ENCODE results near the gene ORM1. TPM values are rescaled to one million over a fixed set of nuclear protein-coding genes. Genes with fewer than 3 reads are reported as not detected.

Gene ORM1
- total RNA-seq, 4 donors from 2014 or later: 1.6 TPM; not detected in 3

GRCh38 chr9:114344692-114345091, 21.8 kb downstream of the ORM1 start:
- peaks cover 0 to 16% (median 6%) of the 10 kb centered on the region in 3 donors for H3K4me1 ChIP-seq
- no peak overlapping the region for H3K27ac ChIP-seq
- WGBS, 2 donors (ENCODE audit: low coverage in 1 of 2): 30 to 36% methylated on average over 2 to 3 of the region's 3 CpGs
- H3K36me3 ChIP-seq: peaks cover 0 to 100% of the 10 kb centered on the region in 2 donors
- ATAC-seq: no peak
- no peaks in the 10 kb centered on the region for H3K9me3 ChIP-seq
- H3K27me3 ChIP-seq: no peaks in the 10 kb centered on the region
- TF ChIP-seq POLR2A (IDR thresholded peaks at IDR 0.05) (no peak), EP300 (IDR thresholded peaks at IDR 0.05) (no peak), CTCF (IDR thresholded peaks at IDR 0.05) (no peak)
- H3K4me3 ChIP-seq: no peak overlapping the region

GRCh38 chr9:114345493-114346065, 22.7 kb downstream of the ORM1 start:
- no peaks in the 10 kb centered on the region for H3K9me3 ChIP-seq
- H3K27ac ChIP-seq: no peak overlapping the region
- TF ChIP-seq POLR2AphosphoS5 (IDR thresholded peaks at IDR 0.05): no peak
- no peak for TF ChIP-seq CTCF (IDR thresholded peaks at IDR 0.05)
- TF ChIP-seq POLR2A (IDR thresholded peaks at IDR 0.05): no peak
- TF ChIP-seq EP300 (IDR thresholded peaks at IDR 0.05): no peak
- no peak for ATAC-seq
- 89 to 92% methylated on average over 2 to 3 of the region's 7 CpGs for WGBS, 2 donors (ENCODE audit: low coverage in 1 of 2)
- H3K36me3 ChIP-seq: peaks cover 0 to 100% of the 10 kb centered on the region in 2 donors
- H3K4me3 ChIP-seq: no peak overlapping the region
- H3K4me1 ChIP-seq: peaks cover 0 to 25% (median 6%) of the 10 kb centered on the region in 3 donors
- H3K27me3 ChIP-seq: no peaks in the 10 kb centered on the region

- TF ChIP-seq CTCF (IDR thresholded peaks at IDR 0.05): no peak
- TF ChIP-seq POLR2A (IDR thresholded peaks at IDR 0.05): no peak
- TF ChIP-seq EP300 (IDR thresholded peaks at IDR 0.05): no peak
- no peak for TF ChIP-seq POLR2AphosphoS5 (IDR thresholded peaks at IDR 0.05)
- Histone ChIP-seq H3K27ac (no peak overlapping the region), H3K4me1 (peaks cover 0 to 26% (median 6%) of the 10 kb centered on the region in 3 donors), H3K4me3 (no peak overlapping the region), H3K9me3 (no peaks in the 10 kb centered on the region), H3K36me3 (peaks cover 0 to 100% of the 10 kb centered on the region in 2 donors), H3K27me3 (no peaks in the 10 kb centered on the region)
- 92% methylated on average over 11 of the region's 11 CpGs; no CpG with 5 or more reads in 1 of the 2 donors for WGBS, 2 donors (ENCODE audit: low coverage in 1 of 2)
- ATAC-seq: no peak
Measured at GRCh38 chr9:114346146-114346545, 23.2 kb downstream of the ORM1 start.

- ATAC-seq: no peak
- WGBS, 2 donors (ENCODE audit: low coverage in 1 of 2): 70% methylated on average over 4 of the region's 15 CpGs; no CpG with 5 or more reads in 1 of the 2 donors
- Histone ChIP-seq H3K4me3 (no peak overlapping the region), H3K36me3 (peaks cover 0 to 99% of the 10 kb centered on the region in 2 donors), H3K27me3 (no peaks in the 10 kb centered on the region), H3K9me3 (no peaks in the 10 kb centered on the region), H3K4me1 (peaks cover 0 to 26% (median 6%) of the 10 kb centered on the region in 3 donors), H3K27ac (no peak overlapping the region)
- no peak for TF ChIP-seq EP300 (IDR thresholded peaks at IDR 0.05)
- TF ChIP-seq CTCF (IDR thresholded peaks at IDR 0.05): no peak
- TF ChIP-seq POLR2AphosphoS5 (IDR thresholded peaks at IDR 0.05): no peak
- no peak for TF ChIP-seq POLR2A (IDR thresholded peaks at IDR 0.05)
Measured at GRCh38 chr9:114347675-114348074, 24.8 kb downstream of the ORM1 start.

GRCh38 chr9:114348261-114348905, 25.5 kb downstream of the ORM1 start:
- ATAC-seq: no peak
- H3K4me1 ChIP-seq: peaks cover 0 to 26% (median 6%) of the 10 kb centered on the region in 3 donors
- H3K36me3 ChIP-seq: peaks cover 0 to 99% of the 10 kb centered on the region in 2 donors

More at GRCh38 chr9:114348261-114348905, 25.5 kb downstream of the ORM1 start:
- TF ChIP-seq EP300 (IDR thresholded peaks at IDR 0.05) (no peak), POLR2AphosphoS5 (IDR thresholded peaks at IDR 0.05) (no peak), CTCF (IDR thresholded peaks at IDR 0.05) (no peak), POLR2A (IDR thresholded peaks at IDR 0.05) (no peak)
- WGBS, 2 donors (ENCODE audit: low coverage in 1 of 2): 0 to 83% methylated on average over 1 of the region's 12 CpGs
- H3K9me3 ChIP-seq: no peaks in the 10 kb centered on the region
- H3K27ac ChIP-seq: peak overlapping the region in 3 of 4 donors; percentile 69 to 79 (median 71)
- no peak overlapping the region for H3K4me3 ChIP-seq
- H3K27me3 ChIP-seq: no peaks in the 10 kb centered on the region
